Coronary artery (tissue), 2 donors: Measurements from ENCODE around the gene MYD88.

Experiments
- DNase-seq: peaks from one replicate; pipeline ENCODE4 v3.0.0-alpha.2; 2017; ENCODE audit warnings: low spot score
- H3K27ac ChIP-seq, 2 donors: fragments of 200-600 bp; sonication (generic); one replicate each; pipeline ENCODE4 v1.5.1; 2016 to 2019
- H3K4me3 ChIP-seq: fragments of 200-600 bp; sonication (generic); 2 replicates; pipeline ENCODE4 v1.5.1; 2016; ENCODE audit warnings: mild to moderate bottlenecking, moderate library complexity
- CTCF ChIP-seq: fragments of 200-600 bp; sonication (generic); IDR thresholded peaks from one replicate; pipeline ENCODE4 v1.5.1; 2019; ENCODE audit warnings: antibody characterized with exemption

MYD88 gene

GRCh38 chr3:38108649-38109579 lies 29.5 kb upstream of the MYD88 start:
- Histone ChIP-seq H3K27ac (no peak overlapping the region), H3K4me3 (no peak overlapping the region)
- DNase-seq = peak; percentile 29
- no peak for TF ChIP-seq CTCF

GRCh38 chr3:38109580-38110313 lies 28.7 kb upstream of the MYD88 start:
- TF ChIP-seq CTCF = no peak
- peak; percentile 66 for DNase-seq
- Histone ChIP-seq H3K27ac (no peak overlapping the region), H3K4me3 (no peak overlapping the region)

GRCh38 chr3:38110314-38111050 lies 28.0 kb upstream of the MYD88 start:
- Histone ChIP-seq H3K27ac (no peak overlapping the region), H3K4me3 (no peak overlapping the region)
- no peak for TF ChIP-seq CTCF
- DNase-seq = peak; percentile 62

GRCh38 chr3:38111201-38111600 lies 27.3 kb upstream of the MYD88 start:
- no peak for TF ChIP-seq CTCF
- Histone ChIP-seq H3K4me3 (no peak overlapping the region), H3K27ac (no peak overlapping the region)
- peak; percentile 46 for DNase-seq

GRCh38 chr3:38111696-38112377 lies 26.6 kb upstream of the MYD88 start:
- no peak for TF ChIP-seq CTCF
- H3K4me3 ChIP-seq = no peak overlapping the region
- DNase-seq = peak; percentile 36
- no peak overlapping the region for H3K27ac ChIP-seq

GRCh38 chr3:38112378-38112761 lies 26.1 kb upstream of the MYD88 start:
- no peak for TF ChIP-seq CTCF
- no peak overlapping the region for H3K27ac ChIP-seq
- no peak overlapping the region for H3K4me3 ChIP-seq
- peak; percentile 58 for DNase-seq
